Activated CD8-positive, alpha-beta memory T cell treated with anti-CD3 and anti-CD28 coated beads for 1 hour (primary cell): Measurements from ENCODE around the gene CITED2.
"Not testable (repeated sequence)": the region's sequence is repeated elsewhere in the genome, so short reads cannot be mapped to it uniquely, and the experiment has no call there.

Experiments
- DNase-seq, 2 donors: peaks; one replicate each; pipeline ENCODE4 v3.0.0-alpha.2; 2020; ENCODE audit warnings: low read depth in 1 of 2; ENCODE audit errors: extremely low read depth in 1 of 2

The CITED2 gene

DNA sequence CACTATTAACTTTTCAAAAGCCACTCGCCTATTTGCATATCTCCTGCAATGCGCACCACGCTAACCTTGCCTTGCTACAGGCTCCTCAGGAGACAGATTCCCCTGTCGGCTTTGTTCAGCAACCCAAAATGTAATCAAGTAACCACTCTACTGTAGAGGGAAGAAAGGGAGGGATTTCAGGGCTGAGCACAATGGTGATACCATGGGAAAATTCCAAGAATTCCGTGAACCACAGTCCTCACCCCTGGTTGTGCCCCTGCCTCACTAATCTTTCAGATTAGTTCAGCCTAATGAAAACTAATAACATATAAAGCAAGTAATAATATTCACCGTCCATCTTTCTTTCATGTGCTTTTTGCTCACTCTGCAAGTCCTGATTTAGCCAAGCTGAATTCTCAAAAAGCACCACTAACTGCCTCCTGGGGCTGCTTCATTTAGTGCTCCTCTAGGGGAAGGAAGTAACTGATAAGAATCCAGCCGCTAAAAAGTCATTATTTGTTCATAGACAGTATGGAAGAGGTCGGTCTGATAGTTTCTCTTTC lies 6.6 kb downstream of the CITED2 start:
- no peak for DNase-seq

DNA sequence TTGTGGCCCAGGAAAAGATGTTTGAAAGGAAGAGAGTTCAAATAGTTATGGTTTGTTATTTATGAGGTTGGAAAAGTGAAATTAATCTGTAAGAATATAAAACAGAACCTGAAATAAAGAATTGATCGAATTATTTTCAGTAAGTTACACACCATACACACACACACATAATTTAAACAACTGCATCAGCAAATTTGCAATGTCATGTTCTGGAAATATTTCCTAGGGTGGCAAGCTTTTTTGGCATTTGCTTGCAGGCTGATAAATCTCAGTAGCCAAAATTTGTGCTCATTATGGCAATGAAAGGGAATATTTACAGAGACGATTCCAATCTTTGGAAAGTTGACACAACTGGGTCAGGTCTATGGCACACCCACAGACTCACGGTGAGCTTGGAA lies 9.5 kb downstream of the CITED2 start:
- no peak for DNase-seq

DNA sequence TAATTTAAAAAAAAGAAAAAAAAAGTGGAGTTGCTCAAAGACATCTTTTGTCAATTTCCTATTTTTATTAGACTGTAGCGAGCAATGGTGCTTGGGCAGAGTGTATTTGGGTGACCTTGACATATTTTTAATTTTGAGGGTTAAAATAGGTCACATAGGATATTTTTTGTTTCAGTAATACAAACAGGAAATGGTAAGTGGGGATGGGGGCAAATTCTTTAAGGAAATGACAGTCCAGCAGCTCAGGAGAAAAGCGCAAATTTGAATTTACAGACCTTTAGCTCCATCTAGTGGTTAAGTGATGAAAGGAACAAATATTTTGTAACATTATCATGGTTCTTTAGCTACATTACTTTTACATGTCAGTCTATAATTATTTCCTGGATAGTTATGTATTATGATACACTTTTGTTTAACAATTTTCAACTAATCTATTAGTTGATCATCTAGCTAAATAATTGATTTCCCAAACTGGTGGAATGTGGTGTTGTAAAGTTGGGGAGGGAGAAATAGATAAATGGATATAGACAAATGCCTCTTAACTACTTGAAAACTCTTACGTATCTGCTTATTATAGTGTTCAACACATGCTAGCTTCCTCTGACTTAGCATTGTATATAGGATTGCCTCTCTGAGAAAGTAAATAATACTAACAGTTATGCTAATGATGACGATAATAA lies 10.0 kb downstream of the CITED2 start:
- DNase-seq = no peak

DNA sequence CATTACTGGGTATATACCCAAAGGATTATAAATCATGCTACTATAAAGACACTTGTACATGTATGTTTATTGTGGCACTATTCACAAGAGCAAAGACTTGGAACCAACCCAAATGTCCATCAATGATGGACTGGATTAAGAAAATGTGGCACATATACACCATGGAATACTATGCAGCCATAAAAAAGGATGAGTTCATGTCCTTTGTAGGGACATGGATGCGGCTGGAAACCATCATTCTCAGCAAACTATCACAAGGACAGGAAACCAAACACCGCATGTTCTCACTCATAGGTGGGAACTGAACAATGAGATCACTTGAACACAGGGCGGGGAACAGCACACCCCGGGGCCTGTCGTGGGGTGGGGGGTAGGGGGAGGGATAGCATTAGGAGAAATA lies 10.7 kb downstream of the CITED2 start:
- not testable (repeated sequence) for DNase-seq

DNA sequence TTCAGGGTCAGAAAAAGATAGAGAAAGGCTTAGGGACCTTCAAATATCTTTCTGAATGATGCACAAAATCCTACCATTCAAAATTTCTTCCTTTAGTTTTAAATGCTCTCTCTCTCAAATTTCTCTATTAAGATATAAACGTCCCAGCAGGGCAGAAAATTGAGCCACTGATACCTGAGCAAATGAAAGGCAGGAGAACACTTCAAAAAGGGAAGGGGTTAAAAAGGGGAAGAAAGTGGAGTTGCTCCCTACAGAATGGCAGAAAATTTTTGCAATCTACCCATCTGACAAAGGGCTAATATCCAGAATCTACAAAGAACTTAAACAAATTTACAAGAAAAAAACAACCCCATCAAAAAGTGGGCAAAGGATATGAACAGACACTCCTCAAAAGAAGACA lies 11.3 kb downstream of the CITED2 start:
- not testable (repeated sequence) for DNase-seq

DNA sequence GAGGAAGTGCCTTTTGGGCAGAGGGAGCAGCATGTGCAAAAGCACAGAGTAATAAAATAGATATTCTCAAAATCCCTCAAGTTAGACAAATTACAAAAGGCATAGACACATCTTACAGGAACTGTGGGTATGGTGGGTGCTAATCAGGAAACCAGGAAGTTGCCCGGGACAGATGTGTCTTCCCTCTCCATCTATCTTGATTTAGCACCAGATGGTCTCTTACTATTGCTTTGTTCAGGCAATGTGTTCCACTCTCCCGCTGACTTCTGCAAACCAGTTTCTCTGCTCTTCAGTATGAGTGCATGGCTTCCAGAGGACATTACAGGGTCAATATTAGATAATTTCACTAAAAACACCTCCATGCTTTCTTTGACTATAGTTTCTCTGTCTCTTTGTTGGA lies 13.2 kb downstream of the CITED2 start:
- DNase-seq = no peak

DNA sequence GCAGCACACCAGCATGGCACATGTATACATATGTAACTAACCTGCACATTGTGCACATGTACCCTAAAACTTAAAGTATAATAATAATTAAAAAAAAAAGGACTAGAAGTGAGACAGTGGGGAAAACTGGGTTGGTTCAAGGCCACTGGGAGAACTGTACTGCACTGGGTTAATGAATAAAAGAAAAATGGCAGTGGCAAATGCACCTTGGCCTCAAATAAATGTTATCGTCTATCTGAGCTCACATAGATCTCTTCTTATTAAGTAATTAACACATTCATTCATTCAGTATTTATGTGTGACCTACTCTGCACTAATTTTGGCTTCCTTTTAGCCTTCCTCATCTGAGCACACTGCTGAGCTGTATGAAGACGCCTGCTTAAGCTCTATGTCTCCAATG lies 17.5 kb downstream of the CITED2 start:
- DNase-seq = no peak

DNA sequence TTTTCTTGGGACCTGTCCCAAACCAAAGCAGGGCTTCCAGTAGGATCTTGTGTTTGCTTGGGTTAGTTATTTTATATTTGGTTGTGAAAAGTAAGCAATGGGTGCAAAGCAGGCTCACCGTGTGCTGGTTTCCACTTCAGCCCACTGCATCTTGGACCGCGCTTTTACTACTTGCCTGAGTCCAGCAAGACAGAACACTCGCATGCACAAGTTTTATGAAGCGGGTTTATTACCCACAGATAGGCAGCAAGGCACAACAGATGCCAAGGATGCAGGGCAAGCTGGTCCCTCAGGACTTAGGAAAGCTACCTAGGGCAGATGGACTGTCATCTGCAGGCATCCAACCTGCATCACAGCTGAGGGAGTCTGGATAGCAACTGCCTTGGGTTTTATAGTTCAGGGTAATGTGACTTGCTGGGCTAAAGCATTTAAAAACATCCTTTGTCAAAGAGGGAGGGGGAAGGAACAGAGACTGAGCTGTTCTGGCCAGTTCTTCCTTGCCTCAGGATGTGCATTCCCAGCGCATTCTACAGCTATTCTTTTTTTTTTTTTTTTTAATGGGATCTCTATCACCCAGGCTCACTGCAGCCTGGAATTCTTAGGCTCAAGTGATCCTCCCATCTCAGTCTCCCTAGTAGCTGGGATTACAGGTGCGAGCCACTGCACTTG lies 18.5 kb downstream of the CITED2 start:
- no peak for DNase-seq

DNA sequence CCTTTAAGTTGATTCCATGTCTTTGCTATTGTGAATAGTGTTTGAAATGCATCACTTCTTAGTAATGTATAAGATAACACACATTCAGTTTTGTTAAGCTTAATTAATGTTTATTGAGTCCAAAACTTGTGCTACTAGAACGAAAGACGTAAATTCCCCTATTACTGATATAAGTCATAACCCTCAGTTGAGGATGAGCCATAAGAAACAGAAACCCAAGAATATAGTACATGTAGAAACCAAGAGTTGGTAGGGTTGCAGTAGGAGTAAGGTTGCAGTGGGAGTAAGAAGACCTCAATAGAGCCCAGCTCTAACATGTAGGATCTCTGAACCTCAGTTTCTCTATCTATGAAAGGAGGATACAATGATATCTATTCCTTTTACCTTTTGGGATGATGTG lies 19.3 kb downstream of the CITED2 start:
- DNase-seq = no peak

DNA sequence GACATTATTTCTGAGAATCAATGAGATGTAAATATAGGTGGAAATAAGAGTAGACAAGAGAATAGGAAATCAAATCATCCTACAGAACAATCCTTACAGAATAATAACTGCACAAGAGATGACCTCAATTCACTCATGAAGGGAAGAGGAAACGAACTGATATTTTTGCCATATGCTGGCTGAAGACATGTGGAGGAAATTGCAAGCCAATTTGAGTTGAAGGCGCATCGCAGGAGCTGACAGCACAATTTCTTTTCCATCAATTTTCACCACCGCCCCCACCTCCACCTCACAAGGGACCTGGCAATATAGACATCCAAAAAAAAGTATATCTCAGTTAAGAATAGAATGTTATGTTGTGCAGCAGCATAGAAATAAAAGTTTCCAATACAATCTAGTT lies 20.3 kb downstream of the CITED2 start:
- DNase-seq = no peak

DNA sequence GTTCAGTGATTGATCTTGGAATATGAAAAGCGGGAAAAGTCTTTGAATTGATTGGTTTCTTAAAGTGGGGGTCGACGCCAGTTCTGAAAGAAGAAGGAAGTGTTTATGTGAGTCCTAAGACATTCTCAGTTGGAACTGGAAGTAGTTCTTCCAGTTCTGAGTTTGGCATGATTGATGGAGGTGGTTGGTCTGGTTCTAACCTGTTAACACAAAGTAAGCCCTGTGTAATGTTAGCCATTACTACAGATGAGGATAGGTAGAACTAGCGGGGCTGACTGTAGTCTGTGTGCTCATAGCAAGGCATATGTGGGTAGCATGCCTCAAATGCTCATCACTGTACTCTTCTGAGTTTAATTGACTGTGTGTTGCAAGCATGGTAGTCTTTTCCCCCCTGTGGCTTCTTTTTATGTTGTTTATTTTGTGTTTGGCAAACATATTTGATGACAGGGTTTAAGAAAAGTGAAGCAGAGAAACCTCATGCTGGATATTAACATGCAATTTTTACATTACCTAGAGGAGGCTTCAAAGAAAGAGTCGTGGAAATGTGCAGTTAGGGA lies 24.9 kb downstream of the CITED2 start:
- no peak for DNase-seq

DNA sequence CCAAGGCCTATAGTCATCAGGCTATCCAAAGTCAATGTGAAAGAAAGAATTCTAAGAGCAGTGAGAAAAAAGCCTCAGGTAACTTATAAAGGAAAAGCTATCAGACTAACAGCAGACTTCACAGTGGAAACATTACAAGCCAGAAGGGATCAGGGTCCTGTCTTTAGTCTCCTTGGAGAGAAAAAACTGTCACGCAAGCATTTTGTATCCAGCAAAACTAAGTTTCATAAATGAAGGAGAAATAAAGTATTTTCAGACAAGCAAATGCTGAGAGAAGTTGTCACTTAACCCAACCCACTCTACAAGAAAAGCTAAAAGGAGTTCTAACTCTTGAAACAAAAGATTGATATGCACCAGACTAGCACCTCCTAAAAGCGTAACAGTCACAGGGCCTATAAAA lies 28.1 kb downstream of the CITED2 start:
- no peak for DNase-seq

DNA sequence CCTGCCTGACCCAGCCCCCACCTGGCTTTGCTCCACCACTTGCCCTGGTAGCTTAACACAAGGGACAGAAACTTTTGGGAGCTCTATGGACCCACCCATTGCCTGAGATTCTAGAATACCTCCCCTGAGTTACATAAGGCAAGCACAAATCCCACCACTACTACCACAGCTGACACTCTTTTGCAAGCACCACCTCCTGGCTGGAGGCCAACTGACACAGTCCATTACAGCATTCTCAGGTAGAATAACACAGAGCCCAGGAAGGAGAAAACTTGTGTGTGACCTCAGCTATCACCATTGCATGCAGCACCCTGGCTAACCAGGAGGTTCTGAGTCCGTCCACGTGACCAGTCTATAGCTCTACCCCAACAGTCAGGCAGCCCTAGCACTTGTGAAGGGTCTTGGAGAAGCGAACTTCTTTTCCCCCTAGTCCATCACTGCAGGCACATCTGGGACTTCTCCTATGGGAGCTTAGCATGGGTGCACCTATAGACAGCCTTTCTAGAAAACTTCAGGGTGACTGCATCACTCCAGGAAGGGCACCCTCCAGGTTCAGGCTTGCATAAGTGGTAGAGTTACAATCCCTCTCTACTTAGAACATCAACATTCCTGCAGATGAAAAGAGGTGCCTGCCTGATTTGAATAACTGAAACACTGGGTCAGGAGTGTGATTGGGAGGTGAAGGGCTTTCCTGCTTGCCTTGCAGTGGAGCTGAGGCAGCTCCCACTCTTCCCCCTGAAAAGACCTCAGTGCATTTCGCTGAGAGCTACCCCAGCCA lies 30.1 kb downstream of the CITED2 start:
- no peak for DNase-seq

DNA sequence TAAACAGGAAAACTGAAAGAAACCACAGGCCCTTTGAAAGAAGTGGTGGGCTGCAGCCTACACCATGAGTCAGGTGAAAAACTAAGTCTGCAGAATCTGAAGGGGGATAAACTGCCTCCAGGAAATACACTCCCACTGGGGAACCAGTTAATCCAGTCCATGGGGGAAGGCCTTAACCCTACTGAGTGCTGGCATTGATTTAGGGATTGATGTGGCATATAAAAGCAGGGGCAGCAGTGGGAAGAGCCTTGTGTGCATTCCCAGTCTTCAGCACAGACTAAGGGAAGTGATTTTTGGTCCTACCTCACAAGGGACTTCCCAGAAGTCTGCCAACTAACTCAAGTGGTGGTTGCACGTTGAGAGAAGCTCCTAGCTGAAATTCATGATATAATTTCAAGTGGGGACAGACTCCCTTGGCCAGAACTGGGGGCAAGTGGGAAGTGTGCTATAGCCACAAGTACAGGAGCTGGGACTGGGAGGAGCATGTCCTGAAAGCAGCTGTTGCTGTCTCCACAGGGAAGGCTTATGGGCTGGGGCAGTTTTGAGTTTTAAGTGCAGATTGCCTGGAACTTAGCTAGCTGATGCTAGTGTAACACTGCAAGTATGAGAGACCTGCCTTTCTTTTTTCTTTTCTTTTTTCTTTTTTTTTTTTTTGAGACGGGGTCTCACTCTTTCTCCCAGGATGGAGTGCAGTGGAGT lies 31.2 kb downstream of the CITED2 start:
- no peak for DNase-seq

DNA sequence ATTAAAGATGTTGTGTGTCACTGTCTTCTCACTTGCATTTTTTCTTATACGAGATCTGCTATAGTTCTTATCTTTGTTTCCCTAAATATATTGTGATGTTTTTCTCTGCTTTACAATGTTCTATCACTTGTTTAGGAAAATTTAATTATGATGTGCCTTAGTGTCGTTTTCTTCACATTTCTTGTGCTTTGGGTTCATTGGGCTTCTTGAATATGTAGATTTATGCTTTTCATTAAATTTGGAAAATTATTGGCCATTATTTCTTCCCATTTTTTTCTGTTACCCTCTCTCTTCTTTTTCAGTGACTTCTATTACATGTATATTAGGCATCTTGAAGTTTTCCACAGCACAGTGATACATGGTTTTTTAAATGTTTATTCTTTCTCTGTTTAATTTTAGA lies 33.4 kb downstream of the CITED2 start:
- no peak for DNase-seq

DNA sequence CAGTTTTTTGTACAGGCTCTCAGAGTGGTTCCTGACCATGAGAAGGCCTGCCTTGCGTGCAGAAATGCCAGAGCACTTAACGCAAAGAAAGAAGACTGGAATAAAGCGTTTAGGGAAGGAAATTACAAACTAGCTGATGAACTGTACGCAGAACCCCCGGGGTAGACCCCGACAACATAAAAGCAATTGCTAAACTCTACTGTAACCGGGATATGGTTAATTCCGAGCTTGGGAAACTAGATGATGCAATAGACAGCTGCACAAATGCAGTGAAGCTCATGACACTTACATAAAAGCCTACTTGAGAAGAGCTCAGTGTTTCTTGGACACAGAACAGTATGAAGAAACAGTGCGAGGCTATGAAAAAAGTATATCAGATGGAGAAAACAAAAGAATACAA lies 35.7 kb downstream of the CITED2 start:
- DNase-seq = no peak

DNA sequence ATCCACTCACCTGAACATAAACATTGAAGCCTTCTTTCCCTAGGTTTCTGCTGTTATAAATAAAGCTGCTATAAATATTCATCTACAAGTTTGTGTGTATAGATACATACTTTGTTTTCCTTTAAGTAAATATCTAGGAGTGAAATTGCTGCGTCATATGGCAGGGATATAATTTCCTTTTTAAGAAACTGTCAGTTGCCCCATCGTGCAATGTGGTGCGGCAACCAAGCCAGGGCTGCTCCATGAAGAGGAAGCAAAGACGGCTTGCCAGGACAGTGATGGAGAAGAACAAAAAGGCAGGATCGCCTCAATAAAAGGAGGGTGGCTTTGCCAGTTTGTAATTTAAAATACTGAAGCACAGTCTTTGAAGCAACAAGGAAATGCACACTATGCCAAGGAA lies 36.6 kb downstream of the CITED2 start:
- DNase-seq = no peak

DNA sequence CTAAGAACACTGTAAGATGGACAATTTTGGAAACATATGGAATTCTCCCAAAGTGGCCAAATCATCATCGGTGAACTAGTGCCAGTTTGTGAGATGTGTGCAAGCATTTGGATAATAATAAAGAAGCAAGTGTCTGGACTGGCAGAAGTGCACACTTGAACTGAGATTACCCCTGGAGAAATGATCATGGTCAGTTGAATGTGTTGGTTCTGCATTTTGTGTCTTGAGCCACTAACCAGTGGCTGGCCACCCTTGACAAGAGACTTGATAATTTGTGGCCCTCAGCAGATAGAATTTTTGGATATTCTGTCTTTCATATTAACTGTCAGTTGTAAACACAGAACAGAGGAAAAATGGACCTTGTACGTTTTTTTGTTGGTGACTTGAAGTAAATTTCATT lies 37.4 kb downstream of the CITED2 start:
- DNase-seq = no peak

DNA sequence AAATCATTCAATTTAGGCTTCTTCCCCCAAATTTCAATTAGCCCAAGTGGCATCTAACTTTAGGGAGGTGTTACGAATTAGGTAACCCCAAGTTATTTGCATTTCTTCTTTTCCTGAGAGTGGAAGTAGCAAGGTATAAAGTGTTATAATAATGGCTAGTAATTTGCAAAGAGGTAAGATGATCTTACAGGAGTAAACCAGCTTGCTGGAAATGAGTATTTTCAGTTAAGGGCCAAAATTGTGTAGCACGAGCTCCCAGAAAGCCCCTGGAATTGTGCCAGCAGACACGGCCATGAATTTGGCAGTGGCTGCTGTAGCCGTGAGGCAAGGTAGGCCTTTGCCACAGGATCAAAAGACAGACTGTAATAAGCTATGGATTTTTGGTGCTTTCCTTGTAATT lies 38.0 kb downstream of the CITED2 start:
- DNase-seq = no peak

DNA sequence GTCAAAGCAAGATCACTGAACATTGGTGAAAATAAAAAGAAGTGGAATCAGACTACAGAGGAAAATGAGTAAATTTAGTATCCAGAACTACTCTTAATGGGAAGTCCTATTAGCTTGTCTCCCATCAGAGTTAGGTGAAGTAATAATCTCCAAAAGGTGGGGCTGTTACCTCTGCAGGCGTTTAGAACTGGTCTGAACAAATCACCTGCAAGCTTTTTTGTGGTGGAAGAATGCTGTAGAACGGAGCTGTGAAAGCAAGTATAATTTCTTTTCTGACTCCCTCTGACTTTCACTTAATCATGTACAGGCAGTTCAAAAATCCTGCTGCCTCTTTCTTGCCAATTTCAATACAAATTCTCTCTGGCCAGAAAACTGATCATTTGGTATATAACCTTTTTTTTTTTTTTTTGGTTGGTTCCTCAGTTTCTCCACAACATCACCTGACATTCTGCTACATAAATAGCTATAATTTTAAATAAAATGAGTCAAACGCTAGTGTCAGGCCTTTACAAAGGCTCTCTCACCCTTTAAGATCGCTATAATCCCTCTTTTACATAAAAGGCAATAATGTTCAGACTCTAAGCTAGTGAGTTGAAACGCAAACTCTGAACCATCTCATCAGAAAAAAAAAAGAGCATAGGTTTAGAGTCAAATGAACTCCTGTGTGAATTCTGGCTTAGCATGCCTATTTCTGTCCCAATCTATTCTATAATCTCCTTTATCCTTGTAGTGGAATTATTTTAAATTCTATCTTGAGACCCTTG lies 38.8 kb downstream of the CITED2 start:
- DNase-seq = no peak
